Esophagus mucosa (tissue), 1 donor: ENCODE data around the gene SCAMP1. TPM values are rescaled to one million over a fixed set of nuclear protein-coding genes. Genes with fewer than 3 reads are reported as not detected.

Experiments
- ATAC-seq: fragments of 200-7000 bp; cut with Tn5 transposase; one replicate; pipeline ENCODE4 v1.9.1; 2020
- total RNA-seq: library from RNA; stranded (reverse); gene quantifications from one replicate; pipeline ENCODE4 v1.2.4, GENCODE V29; 2023
- donor health status: DM: yes; HTN: yes; CAD: no.

Gene SCAMP1
- total RNA-seq, 1 donor from 2014 or later, result 25.2 TPM

DNA sequence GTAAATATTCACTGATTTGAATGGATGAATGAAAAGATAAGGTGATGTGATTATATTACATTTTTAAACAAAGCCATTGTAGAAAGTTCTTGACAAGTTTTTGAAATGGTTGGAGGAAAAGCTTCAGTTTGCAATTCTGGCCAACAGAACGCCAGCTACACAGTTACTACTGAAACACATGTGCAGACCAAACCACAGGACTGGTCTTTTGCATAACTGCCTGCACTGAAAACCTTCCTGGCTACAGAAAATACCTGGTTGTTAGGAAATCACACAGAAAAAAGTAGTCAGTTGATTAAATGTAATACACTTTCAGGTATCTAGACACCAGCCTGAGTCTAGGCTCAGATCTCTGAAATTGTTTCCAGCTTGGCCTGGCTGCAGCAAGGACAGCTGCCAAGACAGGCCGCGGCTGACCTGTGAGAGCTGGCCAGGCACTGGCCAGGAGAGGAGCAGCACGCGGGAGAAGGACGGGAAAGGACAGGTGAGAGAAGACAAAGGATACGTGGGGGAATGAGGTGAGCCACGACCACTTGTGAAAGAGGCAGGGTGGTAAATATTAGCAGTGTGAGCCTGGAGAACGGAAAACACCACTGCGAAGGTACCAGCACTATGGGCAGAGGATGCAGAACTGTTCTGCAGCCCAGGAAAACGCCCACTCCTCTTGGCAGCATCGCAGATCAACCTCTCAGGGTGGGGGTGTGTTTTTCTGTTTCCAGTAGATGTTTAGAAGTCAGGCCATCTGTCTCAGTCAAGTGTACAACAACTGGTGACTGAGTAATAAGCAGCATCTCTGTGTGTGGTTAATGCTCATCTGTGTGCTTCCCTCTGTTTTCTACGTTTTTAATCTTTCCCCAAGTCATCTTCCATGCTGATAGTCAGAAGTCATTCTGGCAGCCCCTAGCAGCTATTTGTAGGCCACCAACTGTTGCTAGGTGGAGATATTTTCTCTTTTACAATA lies 137.4 kb downstream of the SCAMP1 start:
- no peak for ATAC-seq

- no peak for ATAC-seq
These were observed 139.1 kb downstream of the SCAMP1 start for GRCh38 chr5:78499485-78499884.

DNA sequence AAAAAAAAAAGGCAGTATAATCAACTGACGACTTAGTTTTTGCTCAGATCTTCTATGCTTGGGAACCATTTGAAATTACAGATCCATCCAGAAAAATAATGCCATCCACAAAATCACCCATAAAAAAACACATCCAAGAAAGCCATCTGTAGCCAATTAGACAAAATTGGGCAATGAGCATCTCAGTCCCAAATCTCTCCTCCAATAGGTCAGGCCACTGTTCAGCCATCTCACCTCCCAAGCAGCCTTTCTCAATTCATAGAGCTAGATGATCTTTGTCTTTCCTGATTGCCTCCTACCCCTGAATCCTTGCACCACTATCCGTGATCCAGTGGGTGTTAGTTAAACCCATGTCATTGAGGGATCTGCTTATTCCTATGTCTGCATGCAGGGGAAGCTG lies 139.6 kb downstream of the SCAMP1 start:
- ATAC-seq, result no peak

- ATAC-seq, result no peak
These were observed 140.5 kb downstream of the SCAMP1 start for GRCh38 chr5:78500871-78501270.

- ATAC-seq, result no peak
These were observed 141.3 kb downstream of the SCAMP1 start for GRCh38 chr5:78501411-78502352.

- peak; percentile 13 for ATAC-seq
These were observed 143.7 kb downstream of the SCAMP1 start for GRCh38 chr5:78503958-78504653.

GRCh38 chr5:78504704-78505677 lies 144.6 kb downstream of the SCAMP1 start:
- peak; percentile 93 for ATAC-seq

- ATAC-seq, result no peak
These were observed 145.4 kb downstream of the SCAMP1 start for GRCh38 chr5:78505860-78506259.

GRCh38 chr5:78506261-78507024 lies 146.0 kb downstream of the SCAMP1 start:
- no peak for ATAC-seq

DNA sequence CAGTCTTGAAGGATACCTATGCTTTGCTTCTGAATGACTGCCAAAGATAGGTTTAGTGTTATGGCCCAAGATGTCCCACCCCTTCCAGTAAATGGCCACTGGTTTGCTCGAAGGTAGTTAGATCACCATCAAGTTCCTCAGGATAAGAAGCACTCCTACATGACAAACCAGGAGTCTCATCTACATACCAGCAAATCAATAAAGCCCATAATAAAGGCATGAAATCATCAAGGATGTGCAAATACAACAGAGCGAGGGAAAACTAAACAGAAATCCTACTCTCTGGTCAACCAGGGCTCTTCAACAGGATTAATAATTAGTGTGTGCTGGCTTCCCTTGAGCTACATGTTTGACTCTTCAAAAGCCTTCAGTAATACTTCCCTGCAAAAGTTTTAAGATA lies 147.1 kb downstream of the SCAMP1 start:
- no peak for ATAC-seq

GRCh38 chr5:78508186-78508765 lies 147.9 kb downstream of the SCAMP1 start:
- no peak for ATAC-seq

DNA sequence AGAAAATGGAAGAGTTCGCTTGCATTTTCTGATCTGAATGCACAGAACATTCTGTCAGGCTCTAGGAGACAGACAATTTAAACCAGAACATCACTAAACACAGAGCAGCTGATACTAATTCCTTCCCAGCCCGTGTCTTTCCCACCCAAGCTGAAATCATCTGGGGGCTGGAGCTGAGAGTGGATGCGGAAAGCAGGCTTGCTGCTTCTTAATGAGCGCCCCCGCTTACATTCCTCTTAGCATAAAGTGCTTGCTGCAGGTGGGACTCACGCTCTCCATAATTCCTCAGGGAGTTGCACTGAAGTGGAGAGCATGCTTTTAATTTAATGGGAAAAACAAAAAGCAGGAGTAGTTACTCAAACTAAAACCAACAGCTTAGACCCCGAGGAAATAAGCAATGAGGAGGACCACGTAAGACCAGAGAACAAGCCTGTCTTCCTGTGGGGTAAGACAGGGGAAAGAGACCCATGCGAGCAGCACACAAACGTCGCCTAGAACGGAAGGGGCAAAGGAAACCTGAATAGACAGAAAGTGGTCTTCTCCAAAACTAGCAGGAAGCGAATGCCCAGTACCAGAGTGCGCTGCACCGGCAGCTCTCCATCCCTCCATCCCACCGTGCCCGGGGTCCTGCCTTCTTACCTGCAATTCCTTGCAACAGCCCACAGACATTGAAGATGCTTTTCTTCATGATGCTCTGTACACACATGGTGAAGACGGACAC lies 148.9 kb downstream of the SCAMP1 start:
- ATAC-seq, result no peak

DNA sequence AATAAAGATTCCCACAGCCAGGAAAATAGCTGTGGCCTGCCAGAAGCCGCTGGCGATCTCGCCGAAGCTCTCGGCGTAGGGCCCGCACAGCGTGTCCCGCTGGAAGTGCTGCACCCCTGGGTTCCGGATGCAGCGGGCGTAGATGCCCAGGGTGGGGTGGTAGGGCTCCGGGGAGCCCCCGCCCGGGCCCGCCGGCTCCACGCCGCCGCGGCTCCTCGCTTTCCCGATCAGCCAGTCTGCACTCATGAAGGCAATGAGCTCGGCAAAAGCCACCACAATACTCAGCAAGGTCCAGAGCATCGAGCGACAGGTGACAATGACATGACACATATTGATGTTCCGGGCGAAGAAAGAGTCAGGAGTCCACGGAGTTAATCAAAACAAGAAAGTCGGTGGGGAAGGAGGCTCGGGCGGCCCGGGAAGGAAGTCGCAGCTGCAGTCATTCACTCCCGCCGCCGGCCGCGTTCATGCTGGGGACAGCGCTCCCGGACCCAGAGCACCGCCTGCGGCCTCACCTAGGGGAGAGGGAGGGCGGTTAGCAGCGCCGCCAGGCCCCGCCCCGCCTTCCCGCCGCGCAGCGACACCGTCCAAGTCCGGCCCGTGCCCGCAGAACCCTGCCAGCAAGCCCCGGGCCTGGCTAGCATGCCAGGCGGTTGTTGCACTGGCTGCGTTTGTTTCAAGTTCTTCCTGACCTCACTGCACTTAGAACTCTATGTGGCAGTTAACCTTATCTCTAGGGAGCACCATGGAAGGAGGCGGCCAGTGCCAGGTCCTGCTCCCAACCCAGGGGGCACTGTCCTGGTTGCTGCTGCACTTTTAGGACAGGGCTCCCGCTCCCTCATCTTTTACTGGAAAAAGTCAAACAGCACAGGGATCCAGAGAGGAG lies 149.7 kb downstream of the SCAMP1 start:
- peak; percentile 65 for ATAC-seq

DNA sequence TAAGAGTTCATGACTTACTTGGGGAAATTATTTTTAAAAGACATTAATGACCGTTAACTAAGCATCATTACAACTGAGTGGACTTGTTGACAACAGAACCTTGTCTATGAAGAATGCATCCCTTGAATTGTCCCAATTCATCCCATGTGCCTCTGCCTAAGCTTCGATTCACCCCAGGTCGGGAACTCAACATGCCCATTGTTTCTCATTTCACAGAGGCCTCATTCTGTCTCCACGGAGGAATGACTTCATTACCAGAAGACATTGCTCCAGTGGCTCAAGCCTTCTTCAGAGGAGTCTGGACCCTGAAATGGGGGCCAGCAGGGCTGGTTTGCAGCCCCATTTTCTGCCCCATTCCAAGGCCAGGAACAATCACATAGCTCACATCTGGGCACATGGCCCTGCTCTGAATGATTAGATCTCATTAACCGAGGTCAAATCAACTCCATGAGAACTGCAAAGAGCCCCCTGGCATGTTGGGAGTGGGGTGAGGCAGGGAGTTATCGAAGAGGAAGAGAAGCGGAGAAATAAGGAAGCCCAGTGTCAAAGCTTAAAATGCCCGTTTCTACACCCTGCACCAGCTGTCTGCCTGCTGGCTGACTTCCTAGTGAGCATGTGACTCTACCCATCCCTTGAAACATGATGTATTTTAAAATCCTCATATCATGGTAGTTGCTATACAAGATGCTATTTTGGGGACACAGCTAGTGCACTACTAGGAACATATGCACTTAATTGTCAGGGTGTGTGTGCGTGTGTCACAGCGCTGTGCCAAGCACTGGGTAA lies 150.9 kb downstream of the SCAMP1 start:
- ATAC-seq, result no peak

GRCh38 chr5:78512435-78512834 lies 152.0 kb downstream of the SCAMP1 start:
- ATAC-seq, result no peak

GRCh38 chr5:78513441-78513840 lies 153.0 kb downstream of the SCAMP1 start:
- no peak for ATAC-seq
